ENCODE results near the gene LARGE1.

DNA sequence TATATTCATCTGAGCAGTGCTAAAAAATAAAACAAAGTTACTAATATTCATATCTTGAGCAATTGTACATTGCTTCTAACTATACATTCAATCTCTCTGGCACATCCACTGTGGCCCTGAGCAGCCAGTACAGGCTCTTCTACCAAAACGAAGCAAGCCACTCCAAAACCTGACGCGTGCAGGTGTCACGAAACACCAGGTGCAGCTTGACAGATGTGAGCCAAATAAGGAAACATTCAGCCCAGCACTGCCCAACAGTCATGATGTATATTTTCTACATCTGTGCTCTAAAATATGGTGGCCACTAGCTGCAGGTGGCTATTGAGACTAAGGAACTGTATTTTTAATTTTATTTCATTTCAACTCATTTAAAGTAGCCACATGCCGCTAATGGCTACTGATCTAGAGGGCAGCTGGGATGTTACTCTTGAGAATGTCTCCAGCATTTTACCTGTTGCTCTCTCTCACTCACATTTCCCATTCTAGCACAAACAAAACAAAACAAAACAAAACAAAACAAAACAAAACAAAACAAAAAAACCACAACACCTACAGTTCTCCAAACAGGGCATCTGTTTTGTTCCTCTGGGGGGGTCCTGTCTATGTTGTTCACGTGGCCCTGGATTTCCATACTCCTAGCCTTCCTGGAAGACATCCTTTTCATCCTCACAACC lies 77.7 kb downstream of the LARGE1 start:
- TF ChIP-seq, protein P1, sequence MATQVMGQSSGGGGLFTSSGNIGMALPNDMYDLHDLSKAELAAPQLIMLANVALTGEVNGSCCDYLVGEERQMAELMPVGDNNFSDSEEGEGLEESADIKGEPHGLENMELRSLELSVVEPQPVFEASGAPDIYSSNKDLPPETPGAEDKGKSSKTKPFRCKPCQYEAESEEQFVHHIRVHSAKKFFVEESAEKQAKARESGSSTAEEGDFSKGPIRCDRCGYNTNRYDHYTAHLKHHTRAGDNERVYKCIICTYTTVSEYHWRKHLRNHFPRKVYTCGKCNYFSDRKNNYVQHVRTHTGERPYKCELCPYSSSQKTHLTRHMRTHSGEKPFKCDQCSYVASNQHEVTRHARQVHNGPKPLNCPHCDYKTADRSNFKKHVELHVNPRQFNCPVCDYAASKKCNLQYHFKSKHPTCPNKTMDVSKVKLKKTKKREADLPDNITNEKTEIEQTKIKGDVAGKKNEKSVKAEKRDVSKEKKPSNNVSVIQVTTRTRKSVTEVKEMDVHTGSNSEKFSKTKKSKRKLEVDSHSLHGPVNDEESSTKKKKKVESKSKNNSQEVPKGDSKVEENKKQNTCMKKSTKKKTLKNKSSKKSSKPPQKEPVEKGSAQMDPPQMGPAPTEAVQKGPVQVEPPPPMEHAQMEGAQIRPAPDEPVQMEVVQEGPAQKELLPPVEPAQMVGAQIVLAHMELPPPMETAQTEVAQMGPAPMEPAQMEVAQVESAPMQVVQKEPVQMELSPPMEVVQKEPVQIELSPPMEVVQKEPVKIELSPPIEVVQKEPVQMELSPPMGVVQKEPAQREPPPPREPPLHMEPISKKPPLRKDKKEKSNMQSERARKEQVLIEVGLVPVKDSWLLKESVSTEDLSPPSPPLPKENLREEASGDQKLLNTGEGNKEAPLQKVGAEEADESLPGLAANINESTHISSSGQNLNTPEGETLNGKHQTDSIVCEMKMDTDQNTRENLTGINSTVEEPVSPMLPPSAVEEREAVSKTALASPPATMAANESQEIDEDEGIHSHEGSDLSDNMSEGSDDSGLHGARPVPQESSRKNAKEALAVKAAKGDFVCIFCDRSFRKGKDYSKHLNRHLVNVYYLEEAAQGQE (IDR thresholded peaks at IDR 0.05; ENCODE audit: insufficient read depth in 1 of 2, low read depth in 2 of 2, low read length in 1 of 2): no peak
- TF ChIP-seq, protein P2, sequence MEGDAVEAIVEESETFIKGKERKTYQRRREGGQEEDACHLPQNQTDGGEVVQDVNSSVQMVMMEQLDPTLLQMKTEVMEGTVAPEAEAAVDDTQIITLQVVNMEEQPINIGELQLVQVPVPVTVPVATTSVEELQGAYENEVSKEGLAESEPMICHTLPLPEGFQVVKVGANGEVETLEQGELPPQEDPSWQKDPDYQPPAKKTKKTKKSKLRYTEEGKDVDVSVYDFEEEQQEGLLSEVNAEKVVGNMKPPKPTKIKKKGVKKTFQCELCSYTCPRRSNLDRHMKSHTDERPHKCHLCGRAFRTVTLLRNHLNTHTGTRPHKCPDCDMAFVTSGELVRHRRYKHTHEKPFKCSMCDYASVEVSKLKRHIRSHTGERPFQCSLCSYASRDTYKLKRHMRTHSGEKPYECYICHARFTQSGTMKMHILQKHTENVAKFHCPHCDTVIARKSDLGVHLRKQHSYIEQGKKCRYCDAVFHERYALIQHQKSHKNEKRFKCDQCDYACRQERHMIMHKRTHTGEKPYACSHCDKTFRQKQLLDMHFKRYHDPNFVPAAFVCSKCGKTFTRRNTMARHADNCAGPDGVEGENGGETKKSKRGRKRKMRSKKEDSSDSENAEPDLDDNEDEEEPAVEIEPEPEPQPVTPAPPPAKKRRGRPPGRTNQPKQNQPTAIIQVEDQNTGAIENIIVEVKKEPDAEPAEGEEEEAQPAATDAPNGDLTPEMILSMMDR (IDR thresholded peaks at IDR 0.05): no peak
- no peak for TF ChIP-seq POLR2AphosphoS5 (IDR thresholded peaks at IDR 0.05; ENCODE audit: low read depth, low read length)

Data from Panc1 (cell line).